GM12801 (cell line): ENCODE measurements around the gene CDYL2.

Experiments
- TF ChIP-seq, protein P1 (sequence below): IDR thresholded peaks from one replicate; pipeline ENCODE4 v1.5.1; 2011; ENCODE audit warnings: control low read depth; ENCODE audit not compliant: insufficient read length; ENCODE audit errors: extremely low read depth

Gene CDYL2

DNA sequence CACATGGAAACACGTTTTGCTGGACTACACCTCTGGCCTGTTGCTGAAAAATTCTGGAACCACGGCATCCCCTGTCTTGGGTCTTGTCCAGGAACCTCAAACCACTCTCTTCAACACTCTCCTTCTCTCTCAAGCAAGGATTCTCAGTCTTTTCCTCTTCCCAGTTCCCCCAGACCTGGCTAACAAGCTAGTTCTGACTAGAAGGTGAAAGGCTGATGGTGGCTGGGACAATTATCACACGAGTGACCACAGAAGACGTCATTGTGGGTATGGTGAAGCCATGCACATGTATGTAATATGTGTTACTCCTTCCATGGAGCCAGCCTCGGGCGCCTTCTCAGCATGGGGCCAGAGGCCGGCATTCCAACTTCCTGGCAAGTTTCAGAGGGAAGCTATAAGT, 123.0 kb downstream of the CDYL2 start:
- TF ChIP-seq, protein P1, sequence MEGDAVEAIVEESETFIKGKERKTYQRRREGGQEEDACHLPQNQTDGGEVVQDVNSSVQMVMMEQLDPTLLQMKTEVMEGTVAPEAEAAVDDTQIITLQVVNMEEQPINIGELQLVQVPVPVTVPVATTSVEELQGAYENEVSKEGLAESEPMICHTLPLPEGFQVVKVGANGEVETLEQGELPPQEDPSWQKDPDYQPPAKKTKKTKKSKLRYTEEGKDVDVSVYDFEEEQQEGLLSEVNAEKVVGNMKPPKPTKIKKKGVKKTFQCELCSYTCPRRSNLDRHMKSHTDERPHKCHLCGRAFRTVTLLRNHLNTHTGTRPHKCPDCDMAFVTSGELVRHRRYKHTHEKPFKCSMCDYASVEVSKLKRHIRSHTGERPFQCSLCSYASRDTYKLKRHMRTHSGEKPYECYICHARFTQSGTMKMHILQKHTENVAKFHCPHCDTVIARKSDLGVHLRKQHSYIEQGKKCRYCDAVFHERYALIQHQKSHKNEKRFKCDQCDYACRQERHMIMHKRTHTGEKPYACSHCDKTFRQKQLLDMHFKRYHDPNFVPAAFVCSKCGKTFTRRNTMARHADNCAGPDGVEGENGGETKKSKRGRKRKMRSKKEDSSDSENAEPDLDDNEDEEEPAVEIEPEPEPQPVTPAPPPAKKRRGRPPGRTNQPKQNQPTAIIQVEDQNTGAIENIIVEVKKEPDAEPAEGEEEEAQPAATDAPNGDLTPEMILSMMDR, result no peak

DNA sequence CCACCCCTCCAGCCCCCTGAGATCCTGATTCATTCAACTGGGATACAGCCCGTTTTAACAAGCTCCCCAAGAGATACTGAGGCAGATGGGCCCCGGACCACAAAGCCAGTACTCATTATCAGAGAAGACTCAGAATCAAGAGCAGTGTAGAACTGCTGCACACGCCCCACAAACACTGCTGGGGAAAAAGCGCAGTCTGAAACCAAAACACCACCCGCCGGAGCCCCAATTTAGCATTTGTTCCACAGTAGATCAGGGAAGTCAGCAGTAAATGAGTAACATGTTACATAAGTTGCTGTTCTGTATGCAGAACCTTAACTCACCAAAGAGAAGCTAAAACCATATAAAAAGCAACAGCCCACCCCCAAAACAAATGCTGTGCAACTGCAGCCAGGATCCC, 123.6 kb downstream of the CDYL2 start:
- TF ChIP-seq, protein P1, result no peak

DNA sequence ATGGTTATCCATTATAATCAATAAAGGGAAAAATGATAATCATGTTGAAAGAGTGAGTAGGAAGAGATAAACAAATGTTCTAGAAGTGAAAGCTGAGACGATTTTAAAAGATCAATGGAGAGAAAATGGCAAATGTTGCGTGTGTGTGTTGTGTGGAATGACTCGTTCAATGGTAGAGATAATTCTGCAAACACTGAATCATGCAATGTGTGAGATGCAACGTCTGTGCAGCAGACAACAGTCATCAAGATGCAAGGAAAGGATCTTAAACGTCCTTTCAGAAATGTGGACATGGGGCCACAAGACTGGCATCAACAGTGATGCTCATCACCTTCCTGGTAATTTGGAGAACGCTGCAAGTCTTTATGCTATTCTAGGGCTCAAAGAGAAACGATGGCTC, 124.4 kb downstream of the CDYL2 start:
- TF ChIP-seq, protein P1, result no peak

DNA sequence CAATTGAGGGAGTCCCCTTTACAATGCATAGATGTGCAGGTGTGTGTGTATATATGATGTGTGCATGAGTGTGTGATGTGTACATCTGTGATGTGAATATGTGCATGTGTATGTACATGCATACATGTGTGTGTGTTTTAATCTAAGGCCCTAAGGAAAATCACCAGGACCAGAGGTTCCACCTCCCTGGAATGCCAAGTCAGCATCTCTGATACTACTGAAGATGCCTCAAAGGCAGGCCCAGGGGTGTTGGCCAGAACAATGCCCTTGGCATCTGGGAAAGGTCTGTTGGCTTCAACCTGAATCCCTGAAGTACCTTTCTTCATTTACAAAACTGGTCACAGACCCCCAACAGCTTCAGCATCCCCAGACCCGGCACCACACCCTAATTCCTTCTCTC, 129.5 kb downstream of the CDYL2 start:
- TF ChIP-seq, protein P1, result no peak

DNA sequence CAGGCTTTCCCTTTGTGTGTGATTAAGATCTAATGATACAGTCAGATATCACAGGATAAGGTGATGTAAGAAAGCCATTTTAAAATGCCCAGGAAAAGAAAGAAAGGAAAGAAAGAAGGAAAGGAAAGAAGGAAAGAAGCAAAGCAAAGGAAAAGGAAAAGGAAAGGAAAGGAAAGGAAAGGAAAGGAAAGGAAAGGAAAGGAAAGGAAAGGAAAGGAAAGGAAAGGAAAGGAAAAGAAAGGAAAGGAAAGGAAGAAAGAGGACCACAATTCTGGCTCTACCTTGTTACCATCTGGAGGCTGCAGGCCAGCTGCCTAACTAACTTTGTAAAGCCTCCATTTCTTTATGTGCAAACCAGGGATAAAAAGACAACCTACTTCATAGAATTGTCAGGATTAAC, 132.0 kb downstream of the CDYL2 start:
- TF ChIP-seq, protein P1, result no peak

DNA sequence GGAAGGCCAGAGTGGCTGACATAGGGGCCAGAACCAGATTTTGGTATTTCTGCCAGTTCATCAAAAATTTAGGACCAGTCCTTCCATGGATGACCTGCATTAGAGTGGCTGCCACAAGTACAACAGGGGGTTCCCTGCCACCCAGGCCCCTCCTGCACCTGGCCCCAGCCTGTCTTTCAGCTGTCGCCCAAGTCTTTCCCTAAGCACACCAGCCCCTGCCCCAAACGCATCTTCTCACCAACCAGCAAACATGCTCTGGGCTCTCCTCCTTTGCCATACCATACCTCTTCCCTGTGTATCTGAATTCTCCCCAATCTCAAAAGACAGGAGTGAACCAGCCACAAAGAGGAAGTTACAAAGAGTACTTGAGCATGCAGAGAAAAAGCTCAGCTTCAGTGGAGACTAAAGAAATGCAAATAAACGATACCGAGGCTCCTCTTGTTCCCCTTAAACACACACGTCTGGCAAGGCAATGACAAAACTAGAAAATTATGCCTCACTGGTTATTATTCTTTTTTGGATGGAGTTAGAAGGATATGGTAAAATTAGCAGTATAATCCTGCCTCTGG, 133.0 kb downstream of the CDYL2 start:
- TF ChIP-seq, protein P1, result no peak

DNA sequence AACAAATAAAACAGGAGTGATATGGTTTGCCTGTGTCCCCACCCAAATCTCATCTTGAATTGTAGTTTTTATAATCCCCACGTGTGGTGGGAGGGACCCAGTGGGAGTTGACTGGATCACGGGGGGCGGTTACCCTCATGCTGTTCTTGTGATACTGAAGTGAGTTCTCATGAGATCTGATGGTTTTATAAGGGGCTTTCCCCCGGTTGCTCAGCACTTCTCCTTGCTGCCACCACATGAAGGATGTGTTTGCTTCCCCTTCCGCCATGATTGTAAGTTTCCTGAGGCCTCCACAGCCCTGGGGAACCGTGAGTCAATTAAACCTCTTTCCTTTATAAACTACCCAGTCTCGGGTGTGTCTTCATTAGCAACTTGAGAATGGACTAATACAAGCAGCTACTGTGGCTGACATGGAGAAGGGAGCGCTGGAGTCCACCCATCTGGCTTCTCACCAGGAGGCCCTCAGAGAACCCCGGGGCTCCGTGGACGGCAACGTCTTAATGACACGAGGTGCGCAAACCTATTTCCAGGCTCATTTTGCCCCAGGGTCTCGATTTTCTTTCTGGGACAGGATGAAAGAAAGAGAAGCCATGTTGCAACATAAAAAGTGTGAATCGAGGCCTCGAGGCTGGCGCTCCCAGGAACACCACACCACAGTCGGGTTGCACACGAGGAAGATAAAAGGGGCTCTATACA, 134.1 kb downstream of the CDYL2 start:
- TF ChIP-seq, protein P1, result no peak
